AG04449 (cell line): ENCODE results near the gene PPP2R1B.

Experiments
- CTCF ChIA-PET: fragments of 350-600 bp; formaldehyde crosslinking; extraction: SDS; loops from one replicate; lab custom pipeline; 2021; ENCODE audit warnings: antibody characterized with exemption; lab: Yijun Ruan, JAX
- POLR2A ChIA-PET: fragments of 400-600, 350-600 bp; formaldehyde crosslinking; extraction: SDS; loops from one replicate; lab custom pipeline; 2020; ENCODE audit warnings: antibody characterized with exemption, inconsistent platforms; lab: Yijun Ruan, JAX
- DNase-seq: peaks from one replicate; pipeline ENCODE4 v3.0.0-alpha.2; 2010; ENCODE audit warnings: low read depth, low spot score
- H3K4me3 ChIP-seq: 2 replicates; pipeline ENCODE4 v1.5.1; 2011; ENCODE audit warnings: low read depth, mild to moderate bottlenecking, control low read depth, low read length
- CTCF ChIP-seq: IDR thresholded peaks from one replicate; pipeline ENCODE4 v1.5.1; 2011; ENCODE audit warnings: mild to moderate bottlenecking, moderate library complexity, low read length, control low read depth, inconsistent platforms; ENCODE audit not compliant: insufficient read depth; ENCODE audit errors: missing control alignments

The PPP2R1B gene

GRCh38 chr11:111691176-111691575 is 75.0 kb downstream of the PPP2R1B start:
- no peak overlapping the region for H3K4me3 ChIP-seq
- no peak for DNase-seq
- POLR2A ChIA-PET: no interaction called here
- CTCF ChIA-PET: interaction anchor here (1.3 kb wide), 1 partner anchor 11 kb away, joined by 6 read pairs; no protein-coding TSS in a partner anchor
- no peak for TF ChIP-seq CTCF

- DNase-seq: no peak
- no peak overlapping the region for H3K4me3 ChIP-seq
- TF ChIP-seq CTCF: no peak
- POLR2A ChIA-PET: no interaction called here
- CTCF ChIA-PET: no interaction called here
Observed at GRCh38 chr11:111688013-111688412, 78.2 kb downstream of the PPP2R1B start.

DNA sequence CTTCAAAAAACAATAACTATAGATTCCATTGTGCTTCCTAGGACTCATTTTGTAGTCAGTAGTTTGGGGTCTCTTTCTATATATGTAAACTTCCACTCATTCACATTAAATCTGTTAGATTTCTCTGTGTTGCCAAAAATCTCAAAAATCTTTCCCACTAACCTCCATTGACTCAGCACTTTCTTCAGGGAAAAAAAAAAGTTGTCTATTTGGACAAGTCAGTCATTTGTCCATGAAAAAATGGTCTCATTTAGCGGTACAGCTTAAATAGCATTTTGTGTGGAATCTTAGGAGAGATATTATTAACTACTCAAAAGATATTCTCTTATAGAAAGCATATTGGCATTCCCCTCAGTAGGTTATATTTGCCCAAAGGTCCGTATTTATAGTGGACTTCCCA is 81.9 kb downstream of the PPP2R1B start:
- no peak for DNase-seq
- no peak for TF ChIP-seq CTCF
- ChIA-PET CTCF (interaction anchor here (0.7 to 1.0 kb wide), 2 partner anchors 14 to 25 kb away, joined by 3 read pairs; no protein-coding TSS in a partner anchor), POLR2A (no interaction called here)
- H3K4me3 ChIP-seq: no peak overlapping the region

- no peak for DNase-seq
Observed at GRCh38 chr11:111683806-111684205, 82.4 kb downstream of the PPP2R1B start.

DNA sequence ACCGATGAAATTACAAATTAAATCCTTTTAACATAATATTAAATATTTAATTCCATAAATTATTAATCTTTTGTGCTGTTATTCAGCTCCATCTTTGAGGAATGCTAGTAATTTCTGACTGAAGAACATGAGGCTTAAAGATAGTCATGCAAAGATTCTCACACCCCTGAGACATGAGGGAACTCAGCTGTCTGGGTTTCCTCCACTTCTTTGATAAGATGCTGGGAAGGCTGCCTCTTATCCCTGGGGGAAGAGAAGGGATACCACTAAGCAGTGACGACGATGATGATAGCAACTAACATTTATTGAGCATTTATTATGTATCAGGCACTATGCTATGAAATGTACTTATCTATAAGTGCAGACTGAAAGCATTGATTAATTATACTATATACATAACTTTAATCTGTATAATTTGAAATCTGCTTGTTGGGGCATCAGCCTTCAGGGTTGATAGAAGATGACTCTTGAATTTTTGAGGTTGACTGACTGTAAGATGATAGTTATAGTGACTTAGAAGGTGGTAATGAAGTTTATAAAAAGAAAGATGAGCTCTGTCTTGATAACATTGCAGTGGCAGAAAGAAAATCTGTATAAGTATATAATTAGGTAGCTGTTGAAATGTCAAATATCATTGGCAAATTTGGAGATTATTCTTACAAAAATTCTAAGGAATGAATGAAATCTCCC is 85.6 kb downstream of the PPP2R1B start:
- no peak overlapping the region for H3K4me3 ChIP-seq
- POLR2A ChIA-PET: no interaction called here
- TF ChIP-seq CTCF: no peak
- no peak for DNase-seq
- CTCF ChIA-PET: interaction anchor here (1.3 kb wide), 1 partner anchor 18 kb away, joined by 3 read pairs; no protein-coding TSS in a partner anchor

More at GRCh38 chr11:111683806-111684205, 82.4 kb downstream of the PPP2R1B start:
- CTCF ChIA-PET: interaction anchor here (0.7 to 1.0 kb wide), 2 partner anchors 14 to 24 kb away, joined by 3 read pairs; no protein-coding TSS in a partner anchor
- POLR2A ChIA-PET: no interaction called here
- no peak overlapping the region for H3K4me3 ChIP-seq
- no peak for TF ChIP-seq CTCF
